T-helper 17 cell (primary cell): ENCODE measurements around the gene MAPKAPK5. TPM values are rescaled to one million over a fixed set of nuclear protein-coding genes. Genes with fewer than 3 reads are reported as not detected.
"Not testable (repeated sequence)": the region's sequence is repeated elsewhere in the genome, so short reads cannot be mapped to it uniquely, and the experiment has no call there.

Source experiments
- ATAC-seq: fragments of 150-1000 bp; cut with Tn5 transposase; 2 replicates; pipeline ENCODE4 v1.10.0; 2021; ENCODE audit warnings: mild to moderate bottlenecking, moderate library complexity
- DNase-seq, 3 donors: peaks; one replicate each; pipeline versions ENCODE4 v3.0.0 to v3.0.0-alpha.2; 2020 to 2021
- H3K9me3 ChIP-seq: one replicate; pipeline ENCODE4 v1.7.0; 2013; ENCODE audit warnings: low read length, mild to moderate bottlenecking; ENCODE audit not compliant: control insufficient read depth, poor library complexity, severe bottlenecking
- H3K27ac Mint-ChIP-seq: one replicate; pipeline ENCODE4 v1.8.0; 2022; ENCODE audit warnings: mild to moderate bottlenecking, moderate library complexity, mixed read lengths
- H3K27me3 Mint-ChIP-seq: one replicate; pipeline ENCODE4 v1.8.0; 2022; ENCODE audit warnings: mixed read lengths
- H3K36me3 Mint-ChIP-seq: one replicate; pipeline ENCODE4 v1.8.0; 2022; ENCODE audit warnings: low read depth, mixed read lengths
- H3K4me1 Mint-ChIP-seq: one replicate; pipeline ENCODE4 v1.8.0; 2022; ENCODE audit warnings: mild to moderate bottlenecking, mixed read lengths
- H3K4me3 Mint-ChIP-seq: one replicate; pipeline ENCODE4 v1.8.0; 2022; ENCODE audit warnings: mild to moderate bottlenecking, moderate library complexity, mixed read lengths
- total RNA-seq, 4 donors: library from RNA in 2 of 4; stranded (reverse) in 2 of 4; gene quantifications; one replicate each; pipeline ENCODE4 v1.2.3 and lab custom pipeline; 2022 to 2026

Gene MAPKAPK5
- total RNA-seq, result 10 to 100 TPM; 59.8 to 63.7 TPM
- 62.6 to 104 reads per million in 2 donors for total RNA-seq (lab: John Stamatoyannopoulos, UW)

GRCh38 chr12:111841750-111842555 is at the start of gene MAPKAPK5:
TSS of gene MAPKAPK5 (plus strand) at chr12:111842228. CDS start at chr12:111842734, 506 bp downstream.
- Mint-ChIP-seq H3K4me3 (peak within 1 kb of the TSS; percentile 98), H3K27me3 (no peaks in the 10 kb centered on the region), H3K27ac (peak within 1 kb of the TSS; percentile 99), H3K4me1 (peaks cover 41% of the 10 kb centered on the region), H3K36me3 (peaks cover 9% of the 10 kb centered on the region)
- H3K9me3 ChIP-seq, result no peaks in the 10 kb centered on the region
- peak; percentile 88 for ATAC-seq
- DNase-seq, result peak; percentile 86 to 98 (median 95)

- no peak for ATAC-seq
- no peaks in the 10 kb centered on the region for H3K9me3 ChIP-seq
- DNase-seq, result no peak
- Mint-ChIP-seq H3K4me3 (no peak overlapping the region), H3K4me1 (no peaks in the 10 kb centered on the region), H3K27me3 (no peaks in the 10 kb centered on the region), H3K36me3 (peaks cover 2% of the 10 kb centered on the region), H3K27ac (no peak overlapping the region)
Measured at GRCh38 chr12:111792856-111793235, 49.2 kb upstream of the MAPKAPK5 start.

GRCh38 chr12:111798182-111798581 is 43.8 kb upstream of the MAPKAPK5 start:
- H3K4me3 Mint-ChIP-seq, result no peak overlapping the region
- no peak for DNase-seq
- H3K27ac Mint-ChIP-seq, result no peak overlapping the region
- no peaks in the 10 kb centered on the region for H3K27me3 Mint-ChIP-seq
- ATAC-seq, result no peak
- no peaks in the 10 kb centered on the region for H3K9me3 ChIP-seq
- H3K36me3 Mint-ChIP-seq, result peaks cover 2% of the 10 kb centered on the region
- no peaks in the 10 kb centered on the region for H3K4me1 Mint-ChIP-seq

- Mint-ChIP-seq H3K27ac (no peak overlapping the region), H3K36me3 (no peaks in the 10 kb centered on the region)
- no peaks in the 10 kb centered on the region for H3K9me3 ChIP-seq
Measured at GRCh38 chr12:111799758-111800157, 42.3 kb upstream of the MAPKAPK5 start.

GRCh38 chr12:111803038-111803626 is 38.9 kb upstream of the MAPKAPK5 start:
- DNase-seq (no peak), ATAC-seq (no peak)
- Mint-ChIP-seq H3K4me1 (no peaks in the 10 kb centered on the region), H3K4me3 (no peak overlapping the region), H3K36me3 (no peaks in the 10 kb centered on the region), H3K27me3 (no peaks in the 10 kb centered on the region), H3K27ac (no peak overlapping the region)
- no peaks in the 10 kb centered on the region for H3K9me3 ChIP-seq

More at GRCh38 chr12:111799758-111800157, 42.3 kb upstream of the MAPKAPK5 start:
- Mint-ChIP-seq H3K27me3 (no peaks in the 10 kb centered on the region), H3K4me1 (no peaks in the 10 kb centered on the region), H3K4me3 (no peak overlapping the region)
- ATAC-seq (no peak), DNase-seq (no peak)

GRCh38 chr12:111803851-111804250 is 38.2 kb upstream of the MAPKAPK5 start:
- H3K9me3 ChIP-seq, result no peaks in the 10 kb centered on the region
- H3K4me1 Mint-ChIP-seq, result no peaks in the 10 kb centered on the region
- no peak for DNase-seq
- no peaks in the 10 kb centered on the region for H3K27me3 Mint-ChIP-seq
- H3K4me3 Mint-ChIP-seq, result no peak overlapping the region
- no peaks in the 10 kb centered on the region for H3K36me3 Mint-ChIP-seq
- ATAC-seq, result no peak
- H3K27ac Mint-ChIP-seq, result no peak overlapping the region

- Mint-ChIP-seq H3K36me3 (no peaks in the 10 kb centered on the region), H3K27me3 (no peaks in the 10 kb centered on the region), H3K4me3 (no peak overlapping the region), H3K4me1 (no peaks in the 10 kb centered on the region), H3K27ac (peak overlapping the region; percentile 39)
- ATAC-seq, result no peak
- H3K9me3 ChIP-seq, result no peaks in the 10 kb centered on the region
- DNase-seq, result no peak
Measured at GRCh38 chr12:111806304-111806703, 35.7 kb upstream of the MAPKAPK5 start.

GRCh38 chr12:111807232-111807631 is 34.8 kb upstream of the MAPKAPK5 start:
- Mint-ChIP-seq H3K4me3 (no peak overlapping the region), H3K36me3 (no peaks in the 10 kb centered on the region), H3K27ac (peak overlapping the region; percentile 22), H3K4me1 (no peaks in the 10 kb centered on the region), H3K27me3 (no peaks in the 10 kb centered on the region)
- no peaks in the 10 kb centered on the region for H3K9me3 ChIP-seq
- ATAC-seq, result no peak
- no peak for DNase-seq

GRCh38 chr12:111812881-111813741 is 28.9 kb upstream of the MAPKAPK5 start:
- ATAC-seq, result peak; percentile 99
- peaks cover 10% of the 10 kb centered on the region for H3K4me1 Mint-ChIP-seq
- DNase-seq, result peak; percentile 28 to 33 (median 33)
- H3K27me3 Mint-ChIP-seq, result peaks cover 8% of the 10 kb centered on the region
- peak overlapping the region; percentile 49 for H3K4me3 Mint-ChIP-seq
- H3K27ac Mint-ChIP-seq, result peak overlapping the region; percentile 69
- H3K36me3 Mint-ChIP-seq, result no peaks in the 10 kb centered on the region
- H3K9me3 ChIP-seq, result no peaks in the 10 kb centered on the region

GRCh38 chr12:111816065-111816615 is 25.9 kb upstream of the MAPKAPK5 start:
- ATAC-seq, result no peak
- Mint-ChIP-seq H3K4me1 (peaks cover 10% of the 10 kb centered on the region), H3K27me3 (peaks cover 26% of the 10 kb centered on the region)

GRCh38 chr12:111816898-111817297 is 25.1 kb upstream of the MAPKAPK5 start:
- peaks cover 10% of the 10 kb centered on the region for H3K4me1 Mint-ChIP-seq
- not testable (repeated sequence) for H3K9me3 ChIP-seq, ATAC-seq

More at GRCh38 chr12:111816065-111816615, 25.9 kb upstream of the MAPKAPK5 start:
- H3K9me3 ChIP-seq, result no peaks in the 10 kb centered on the region
- DNase-seq, result no peak
- Mint-ChIP-seq H3K36me3 (peaks cover 2% of the 10 kb centered on the region), H3K27ac (no peak overlapping the region), H3K4me3 (no peak overlapping the region)

GRCh38 chr12:111818340-111818739 is 23.7 kb upstream of the MAPKAPK5 start:
- ATAC-seq, result no peak
- no peaks in the 10 kb centered on the region for H3K9me3 ChIP-seq
- Mint-ChIP-seq H3K4me1 (peaks cover 2% of the 10 kb centered on the region), H3K27ac (no peak overlapping the region), H3K27me3 (peaks cover 45% of the 10 kb centered on the region), H3K36me3 (peaks cover 2% of the 10 kb centered on the region), H3K4me3 (no peak overlapping the region)
- DNase-seq, result no peak

More at GRCh38 chr12:111816898-111817297, 25.1 kb upstream of the MAPKAPK5 start:
- H3K36me3 Mint-ChIP-seq, H3K27ac Mint-ChIP-seq, H3K4me3 Mint-ChIP-seq, DNase-seq: not testable (repeated sequence)
- H3K27me3 Mint-ChIP-seq, result peaks cover 34% of the 10 kb centered on the region
